Testis (tissue), 2 donors: ENCODE results near the gene GDI1.

Experiments used
- POLR2A ChIP-seq: fragments of 450-650 bp; IDR thresholded peaks from one replicate; pipeline ENCODE4 v1.6.1; 2017; ENCODE audit warnings: antibody characterized with exemption, mild to moderate bottlenecking, moderate library complexity
- TF ChIP-seq, protein P1 (sequence below), 3 experiments: fragments of 450-650 bp in 2 of 3; fragments of 200-600 bp in 1 of 3; sonication (generic) in 1 of 3; IDR thresholded peaks; one replicate each; pipeline ENCODE4 v1.5.1; 2016 to 2019; ENCODE audit warnings: antibody characterized with exemption in 3 of 3, mild to moderate bottlenecking in 2 of 3, moderate library complexity in 1 of 3

DNA sequence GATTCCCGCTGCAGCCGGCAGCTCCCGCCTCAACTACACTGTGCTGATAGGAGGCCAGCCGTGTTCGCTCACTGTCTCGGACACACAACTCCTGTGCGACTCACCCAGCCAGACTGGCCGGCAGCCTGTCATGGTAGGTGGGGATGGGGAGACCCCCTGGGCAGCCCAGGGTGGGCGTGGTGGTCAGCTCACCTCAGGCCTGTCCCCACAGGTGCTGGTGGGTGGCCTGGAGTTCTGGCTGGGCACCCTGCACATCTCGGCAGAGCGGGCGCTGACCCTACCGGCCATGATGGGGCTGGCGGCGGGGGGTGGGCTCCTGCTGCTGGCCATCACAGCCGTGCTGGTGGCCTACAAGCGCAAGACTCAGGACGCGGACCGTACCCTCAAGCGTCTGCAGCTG, 30.6 kb downstream of the GDI1 start:
- TF ChIP-seq, protein P1, sequence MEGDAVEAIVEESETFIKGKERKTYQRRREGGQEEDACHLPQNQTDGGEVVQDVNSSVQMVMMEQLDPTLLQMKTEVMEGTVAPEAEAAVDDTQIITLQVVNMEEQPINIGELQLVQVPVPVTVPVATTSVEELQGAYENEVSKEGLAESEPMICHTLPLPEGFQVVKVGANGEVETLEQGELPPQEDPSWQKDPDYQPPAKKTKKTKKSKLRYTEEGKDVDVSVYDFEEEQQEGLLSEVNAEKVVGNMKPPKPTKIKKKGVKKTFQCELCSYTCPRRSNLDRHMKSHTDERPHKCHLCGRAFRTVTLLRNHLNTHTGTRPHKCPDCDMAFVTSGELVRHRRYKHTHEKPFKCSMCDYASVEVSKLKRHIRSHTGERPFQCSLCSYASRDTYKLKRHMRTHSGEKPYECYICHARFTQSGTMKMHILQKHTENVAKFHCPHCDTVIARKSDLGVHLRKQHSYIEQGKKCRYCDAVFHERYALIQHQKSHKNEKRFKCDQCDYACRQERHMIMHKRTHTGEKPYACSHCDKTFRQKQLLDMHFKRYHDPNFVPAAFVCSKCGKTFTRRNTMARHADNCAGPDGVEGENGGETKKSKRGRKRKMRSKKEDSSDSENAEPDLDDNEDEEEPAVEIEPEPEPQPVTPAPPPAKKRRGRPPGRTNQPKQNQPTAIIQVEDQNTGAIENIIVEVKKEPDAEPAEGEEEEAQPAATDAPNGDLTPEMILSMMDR (IDR thresholded peaks at IDR 0.05) = no peak
- no peak for TF ChIP-seq POLR2A
